Testis (tissue), 3 donors: ENCODE results near the gene SIRT7. TPM values are rescaled to one million over a fixed set of nuclear protein-coding genes. Genes with fewer than 3 reads are reported as not detected.

Source experiments
- DNase-seq: peaks from one replicate; pipeline ENCODE4 v3.0.0-alpha.2; 2019
- H3K27ac ChIP-seq, 2 donors: fragments of 200-600 bp; sonication (generic); one replicate each; pipeline ENCODE4 v1.5.1; 2019
- H3K27me3 ChIP-seq: fragments of 200-600 bp; sonication (generic); one replicate; pipeline ENCODE4 v1.5.1; 2019
- H3K36me3 ChIP-seq: fragments of 200-600 bp; sonication (generic); one replicate; pipeline ENCODE4 v1.5.1; 2017; ENCODE audit warnings: low read depth; ENCODE audit errors: missing control alignments
- H3K4me1 ChIP-seq: fragments of 200-600 bp; sonication (generic); one replicate; pipeline ENCODE4 v1.5.1; 2019
- H3K4me3 ChIP-seq, 2 donors: fragments of 200-600 bp; sonication (generic); one replicate each; pipeline ENCODE4 v1.5.1; 2017 to 2019
- H3K9me3 ChIP-seq: fragments of 200-600 bp; sonication (generic); one replicate; pipeline ENCODE4 v1.5.1; 2017
- CTCF ChIP-seq, 3 experiments: fragments of 450-650 bp in 2 of 3; fragments of 200-600 bp in 1 of 3; sonication (generic) in 1 of 3; IDR thresholded peaks; one replicate each; pipeline ENCODE4 v1.5.1; 2016 to 2019; ENCODE audit warnings: antibody characterized with exemption in 3 of 3, mild to moderate bottlenecking in 2 of 3, moderate library complexity in 1 of 3
- POLR2A ChIP-seq: fragments of 450-650 bp; IDR thresholded peaks from one replicate; pipeline ENCODE4 v1.6.1; 2017; ENCODE audit warnings: antibody characterized with exemption, mild to moderate bottlenecking, moderate library complexity
- WGBS, 2 donors: methylation state at CpG; one replicate each; pipeline ENCODE4 v1.1.5; 2018; 5-methylcytosine and 5-hydroxymethylcytosine counted together
- intact Hi-C: fragments of 100-400 bp; cut with DNase I; formaldehyde crosslinking; loops from one replicate; pipeline ENCODE4 v1.15.1; 2023; ENCODE audit warnings: low total_unique reads
- polyA plus RNA-seq: library from polyadenylated mRNA; stranded (reverse); fragments of 350-450 nt; fragmentation: Illumina TruSeq; extraction: RNeasy Lipid Tissue Mini Kit (QIAGEN cat#74804); gene quantifications from one replicate; pipeline ENCODE4 v1.2.3, GENCODE V29; 2014; ENCODE audit warnings: low read depth, low replicate concordance; ENCODE audit not compliant: insufficient read depth
- total RNA-seq, 2 donors: library from RNA; depleted of rRNA; stranded (reverse); fragments of >200 nt; gene quantifications; one replicate each; pipeline ENCODE4 v1.2.3, GENCODE V29; 2016

SIRT7 gene
- total and polyA plus RNA-seq, 3 donors from 2014 or later = 34.1 to 59.3 (median 48.4) TPM

GRCh38 chr17:81865358-81865732 lies 52.6 kb downstream of the SIRT7 start:
- H3K27ac ChIP-seq = no peak overlapping the region
- 87 to 92% methylated on average over 8 of the region's 8 CpGs for WGBS, 2 donors
- H3K4me3 ChIP-seq = no peak overlapping the region
- no peak for DNase-seq
- no peaks in the 10 kb centered on the region for H3K36me3 ChIP-seq
- intact Hi-C loops = no loop called here
- H3K9me3 ChIP-seq = no peaks in the 10 kb centered on the region
- H3K27me3 ChIP-seq = no peaks in the 10 kb centered on the region
- peaks cover 58% of the 10 kb centered on the region for H3K4me1 ChIP-seq
- TF ChIP-seq CTCF (IDR thresholded peaks at IDR 0.05) (no peak), POLR2A (no peak)

GRCh38 chr17:81863833-81864768 lies 53.9 kb downstream of the SIRT7 start:
- Histone ChIP-seq H3K27ac (no peak overlapping the region), H3K27me3 (no peaks in the 10 kb centered on the region), H3K36me3 (no peaks in the 10 kb centered on the region), H3K4me3 (no peak overlapping the region), H3K9me3 (no peaks in the 10 kb centered on the region), H3K4me1 (peaks cover 54% of the 10 kb centered on the region)
- intact Hi-C loops = no loop called here
- 78 to 83% methylated on average over 6 to 9 of the region's 9 CpGs for WGBS, 2 donors
- no peak for TF ChIP-seq POLR2A
- TF ChIP-seq CTCF (IDR thresholded peaks at IDR 0.05) = no peak
- DNase-seq = no peak

GRCh38 chr17:81863123-81863675 lies 54.8 kb downstream of the SIRT7 start:
- Histone ChIP-seq H3K36me3 (no peaks in the 10 kb centered on the region), H3K4me1 (peaks cover 49% of the 10 kb centered on the region), H3K4me3 (no peak overlapping the region), H3K27me3 (no peaks in the 10 kb centered on the region), H3K9me3 (no peaks in the 10 kb centered on the region), H3K27ac (no peak overlapping the region)
- WGBS, 2 donors = 72 to 76% methylated on average over 4 to 6 of the region's 6 CpGs
- no peak for DNase-seq
- intact Hi-C loops = no loop called here
- TF ChIP-seq POLR2A (no peak), CTCF (IDR thresholded peaks at IDR 0.05) (no peak)

Other genes with a start within 250 kb of the SIRT7 start
- gene ARL16, start 234.4 kb downstream of the SIRT7 start, total RNA-seq = 10 to 100 TPM; 35.7 to 44.2 TPM
- gene ARL16, start 234.4 kb downstream of the SIRT7 start, polyA plus RNA-seq = 55.8 TPM
- gene HGS, start 234.2 kb downstream of the SIRT7 start, total RNA-seq = 100 to 1,000 TPM; 154 to 160 TPM
- 182 TPM for gene HGS, start 234.2 kb downstream of the SIRT7 start, polyA plus RNA-seq
- gene MRPL12, start 214.8 kb downstream of the SIRT7 start, total RNA-seq = 10 to 100 TPM; 57.2 to 58.0 TPM
- 54.7 TPM for gene MRPL12, start 214.8 kb downstream of the SIRT7 start, polyA plus RNA-seq
- gene SLC25A10, start 205.9 kb downstream of the SIRT7 start, total RNA-seq = 10 to 100 TPM; 30.0 to 42.0 TPM
- 51.4 TPM for gene SLC25A10, start 205.9 kb downstream of the SIRT7 start, polyA plus RNA-seq
- 1 to 10 TPM; 1.3 to 1.5 TPM for gene GCGR, start 114.0 kb downstream of the SIRT7 start, total RNA-seq
- 0.88 TPM for gene GCGR, start 114.0 kb downstream of the SIRT7 start, polyA plus RNA-seq
- 100 to 1,000 TPM; 160 to 181 TPM for gene MCRIP1, start 84.9 kb downstream of the SIRT7 start, total RNA-seq
- gene MCRIP1, start 84.9 kb downstream of the SIRT7 start, polyA plus RNA-seq = 206 TPM
- gene PPP1R27, start 83.1 kb downstream of the SIRT7 start, total RNA-seq = 1 to 10 TPM; 1.6 to 1.9 TPM
- gene PPP1R27, start 83.1 kb downstream of the SIRT7 start, polyA plus RNA-seq = 7.5 TPM
- 100 to 1,000 TPM; 205 to 230 TPM for gene P4HB, start 57.6 kb downstream of the SIRT7 start, total RNA-seq
- 213 TPM for gene P4HB, start 57.6 kb downstream of the SIRT7 start, polyA plus RNA-seq
- 100 to 1,000 TPM; 135 to 161 TPM for gene ARHGDIA, start 46.8 kb downstream of the SIRT7 start, total RNA-seq
- 201 TPM for gene ARHGDIA, start 46.8 kb downstream of the SIRT7 start, polyA plus RNA-seq
- gene ALYREF, start 26.6 kb downstream of the SIRT7 start, total RNA-seq = 100 to 1,000 TPM; 114 to 124 TPM
- gene ALYREF, start 26.6 kb downstream of the SIRT7 start, polyA plus RNA-seq = 140 TPM
- gene ANAPC11, start 26.5 kb downstream of the SIRT7 start, total RNA-seq = 100 to 1,000 TPM; 191 to 198 TPM
- gene ANAPC11, start 26.5 kb downstream of the SIRT7 start, polyA plus RNA-seq = 195 TPM
- 10 to 100 TPM; 22.7 to 27.3 TPM for gene NPB, start 15.9 kb downstream of the SIRT7 start, total RNA-seq
- gene NPB, start 15.9 kb downstream of the SIRT7 start, polyA plus RNA-seq = 1.8 TPM
- 100 to 1,000 TPM; 171 to 438 TPM for gene PCYT2, start 6.8 kb downstream of the SIRT7 start, total RNA-seq
- gene PCYT2, start 6.8 kb downstream of the SIRT7 start, polyA plus RNA-seq = 488 TPM
- gene MAFG, start 9.6 kb upstream of the SIRT7 start, total RNA-seq = 10 to 100 TPM; 31.7 to 36.9 TPM
- 21.8 TPM for gene MAFG, start 9.6 kb upstream of the SIRT7 start, polyA plus RNA-seq
- 10 to 100 TPM; 13.8 to 19.2 TPM for gene PYCR1, start 19.1 kb upstream of the SIRT7 start, total RNA-seq
- 28.9 TPM for gene PYCR1, start 19.1 kb upstream of the SIRT7 start, polyA plus RNA-seq
- under 1 TPM; 0.16 to 0.25 TPM for gene MYADML2, start 29.1 kb upstream of the SIRT7 start, total RNA-seq
- 0.57 TPM for gene MYADML2, start 29.1 kb upstream of the SIRT7 start, polyA plus RNA-seq
- gene NOTUM, start 43.0 kb upstream of the SIRT7 start, total RNA-seq = 10 to 100 TPM in 1 of 2 donors, 1 to 10 TPM in 1; 9.5 to 13.2 TPM
- gene NOTUM, start 43.0 kb upstream of the SIRT7 start, polyA plus RNA-seq = 5.1 TPM
- gene ASPSCR1, start 59.5 kb upstream of the SIRT7 start, total RNA-seq = 10 to 100 TPM; 46.2 to 49.7 TPM
- 40.5 TPM for gene ASPSCR1, start 59.5 kb upstream of the SIRT7 start, polyA plus RNA-seq
- gene CENPX, start 104.7 kb upstream of the SIRT7 start, total RNA-seq = 10 to 100 TPM; 43.5 to 51.8 TPM
- 43.0 TPM for gene CENPX, start 104.7 kb upstream of the SIRT7 start, polyA plus RNA-seq
- gene LRRC45, start 105.1 kb upstream of the SIRT7 start, total RNA-seq = 10 to 100 TPM; 10.7 to 12.8 TPM
- 5.7 TPM for gene LRRC45, start 105.1 kb upstream of the SIRT7 start, polyA plus RNA-seq
- gene RAC3, start 113.5 kb upstream of the SIRT7 start, total RNA-seq = 100 to 1,000 TPM in 1 of 2 donors, 10 to 100 TPM in 1; 74.3 to 102 TPM
- 42.3 TPM for gene RAC3, start 113.5 kb upstream of the SIRT7 start, polyA plus RNA-seq
- 100 to 1,000 TPM; 134 to 188 TPM for gene DCXR, start 119.5 kb upstream of the SIRT7 start, total RNA-seq
- gene DCXR, start 119.5 kb upstream of the SIRT7 start, polyA plus RNA-seq = 109 TPM
- 100 to 1,000 TPM in 1 of 2 donors, 10 to 100 TPM in 1; 73.3 to 102 TPM for gene RFNG, start 133.6 kb upstream of the SIRT7 start, total RNA-seq
- 50.5 TPM for gene RFNG, start 133.6 kb upstream of the SIRT7 start, polyA plus RNA-seq
- gene GPS1, start 133.7 kb upstream of the SIRT7 start, total RNA-seq = 100 to 1,000 TPM; 170 to 190 TPM
- gene GPS1, start 133.7 kb upstream of the SIRT7 start, polyA plus RNA-seq = 178 TPM
- 100 to 1,000 TPM; 117 to 132 TPM for gene DUS1L, start 147.6 kb upstream of the SIRT7 start, total RNA-seq
- 127 TPM for gene DUS1L, start 147.6 kb upstream of the SIRT7 start, polyA plus RNA-seq
- 10 to 100 TPM; 76.2 to 93.0 TPM for gene FASN, start 180.1 kb upstream of the SIRT7 start, total RNA-seq
- gene FASN, start 180.1 kb upstream of the SIRT7 start, polyA plus RNA-seq = 47.6 TPM